HG03558 (cell line): ENCODE results near the gene SRMS.

Experiments used
- ATAC-seq: cut with Tn5 transposase; IDR thresholded peaks from one replicate; pipeline ENCODE4 v1.9.1; 2021; ENCODE audit warnings: moderate number of reproducible peaks; ENCODE audit not compliant: unreplicated experiment; ENCODE audit errors: extremely low read depth

Gene SRMS

DNA sequence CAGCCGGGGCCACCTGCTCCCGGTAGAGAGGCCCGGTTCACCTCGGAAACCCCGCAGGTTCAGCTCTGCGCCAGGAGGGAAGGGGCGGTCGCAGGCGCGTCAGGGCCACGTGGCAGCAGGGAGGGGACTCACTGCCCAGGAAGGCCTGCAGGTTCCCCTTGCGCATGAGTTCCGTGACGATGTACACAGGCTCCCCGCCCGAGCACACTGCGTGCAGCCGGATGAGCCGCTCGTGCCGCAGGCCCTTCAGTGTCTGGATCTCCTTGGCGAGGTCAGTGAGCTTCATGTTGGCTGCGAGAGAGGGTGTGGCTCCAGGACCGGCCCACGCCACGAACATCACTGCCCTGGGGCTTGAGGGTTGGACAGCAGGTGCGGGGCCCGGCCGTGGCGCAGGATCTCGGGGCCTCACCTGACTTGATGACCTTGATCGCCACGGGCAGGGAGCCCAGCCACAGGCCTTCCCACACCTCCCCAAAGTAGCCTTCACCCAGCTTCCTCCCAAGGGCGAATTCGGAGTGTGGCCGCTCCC, 5.5 kb downstream of the SRMS start:
- ATAC-seq, result no peak

DNA sequence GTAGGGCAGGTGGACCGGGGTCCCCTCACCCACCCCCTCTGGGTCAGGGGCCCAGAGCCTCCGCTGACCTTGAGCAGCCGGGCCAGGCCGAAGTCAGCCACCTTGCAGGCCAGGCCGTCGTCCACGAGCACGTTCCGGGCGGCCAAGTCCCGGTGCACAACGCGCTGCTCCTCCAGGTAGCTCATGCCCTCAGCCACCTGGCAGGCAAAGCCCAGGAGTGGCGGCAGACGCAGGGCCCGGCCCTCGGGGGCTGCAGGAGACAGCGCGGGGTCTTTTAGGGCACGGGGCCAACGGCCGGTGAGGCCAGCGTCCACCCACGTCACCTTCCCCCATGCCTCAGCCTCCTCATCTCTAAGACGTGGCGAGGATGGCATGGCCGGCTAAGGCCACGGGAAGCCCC, 6.2 kb downstream of the SRMS start:
- ATAC-seq, result no peak

DNA sequence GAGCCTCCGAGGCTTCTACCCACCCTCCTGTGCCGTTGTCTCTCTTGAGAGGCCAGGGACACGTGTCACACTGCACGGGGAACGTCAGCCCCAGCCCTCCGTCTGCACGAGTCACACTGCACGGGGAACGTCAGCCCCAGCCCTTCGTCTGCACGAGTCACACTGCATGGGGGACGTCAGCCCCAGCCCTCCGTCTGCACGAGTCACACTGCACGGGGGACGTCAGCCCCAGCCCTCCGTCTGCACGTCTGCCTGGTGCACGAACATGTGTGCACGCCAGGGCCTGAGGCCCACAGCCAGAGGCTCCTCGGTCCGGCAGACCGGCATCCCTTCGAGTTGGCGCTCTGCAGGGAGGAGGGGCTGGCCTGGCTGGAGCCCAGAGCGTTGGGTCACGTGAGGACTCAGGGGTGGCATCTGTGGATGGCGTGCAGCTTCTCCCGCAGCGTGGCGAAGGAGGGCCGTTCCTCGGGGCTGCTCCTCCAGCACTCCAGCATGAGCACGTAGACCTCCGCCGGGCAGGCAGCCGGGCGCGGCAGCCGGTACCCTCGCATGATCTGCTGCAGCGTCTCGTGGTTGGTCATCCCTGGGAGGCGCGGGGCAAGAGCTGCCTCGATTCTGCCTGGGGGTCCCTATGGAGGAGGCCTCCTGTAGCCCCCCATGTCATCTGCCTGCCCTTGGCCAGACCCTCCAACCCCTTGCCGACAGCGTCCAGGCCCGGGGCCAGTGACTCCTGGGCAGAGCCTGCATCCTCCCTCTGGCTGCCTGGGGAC, 6.9 kb downstream of the SRMS start:
- ATAC-seq, result no peak

DNA sequence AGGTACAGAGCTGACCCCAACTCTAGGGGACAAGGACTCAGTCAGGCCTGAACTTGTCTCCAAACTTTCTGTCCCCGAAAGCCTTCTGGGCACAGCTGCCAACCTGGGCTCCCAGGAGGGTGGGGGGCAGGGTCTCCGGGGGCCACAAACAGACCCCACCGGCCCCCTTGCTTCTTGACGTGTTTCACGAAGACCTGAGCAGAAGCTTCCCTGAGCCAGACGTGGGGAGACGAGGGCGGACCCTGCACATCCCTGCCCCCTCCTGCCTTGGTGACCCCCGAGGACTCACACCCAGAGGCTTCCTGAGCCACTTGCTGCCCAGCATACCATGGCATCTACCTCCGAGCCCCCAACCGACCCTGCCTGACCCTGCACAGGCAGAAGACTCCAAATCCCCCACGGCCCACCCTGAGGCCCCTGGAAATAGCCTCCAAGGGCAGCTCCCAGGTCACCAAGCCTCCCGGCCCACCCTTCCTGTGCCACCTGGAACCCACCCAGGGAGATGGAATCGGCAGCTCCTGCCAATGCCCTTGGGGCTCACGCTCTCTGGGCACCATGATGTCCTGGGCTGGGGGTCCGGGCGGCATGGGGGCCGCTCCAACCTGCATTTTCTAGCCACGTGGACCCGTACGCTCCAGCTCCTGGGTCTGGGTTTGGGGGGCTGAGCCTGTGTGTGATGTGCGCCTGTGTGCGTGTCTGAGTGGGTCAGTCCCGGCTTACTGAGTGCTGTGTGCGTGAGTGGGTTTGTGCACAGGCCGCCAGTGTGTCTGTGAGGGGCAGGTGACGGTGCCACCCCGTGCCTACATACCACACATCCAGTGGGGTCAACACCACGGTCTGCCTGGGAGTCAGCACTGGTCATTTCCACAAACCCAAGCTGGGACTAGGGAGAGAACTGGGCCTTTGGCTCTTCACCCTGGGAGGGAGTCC, 7.8 kb downstream of the SRMS start:
- ATAC-seq, result no peak

DNA sequence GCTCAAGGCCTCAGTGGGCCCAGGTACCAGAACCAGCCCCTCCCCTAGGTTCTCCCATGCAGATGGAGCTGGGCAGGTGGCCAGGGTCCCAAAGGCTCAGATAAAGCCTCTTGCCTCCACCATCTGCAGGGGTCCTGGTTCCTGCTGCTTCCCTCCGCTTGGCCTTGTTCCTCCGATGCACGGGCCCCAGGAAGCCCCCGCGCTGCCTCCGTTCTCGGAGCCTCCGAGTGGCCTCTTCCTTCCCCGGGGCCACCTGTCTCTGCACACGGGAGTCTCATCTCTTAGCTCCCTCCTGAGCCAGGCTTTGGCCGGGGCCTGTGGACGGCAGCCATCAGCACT, 8.5 kb downstream of the SRMS start:
- no peak for ATAC-seq

DNA sequence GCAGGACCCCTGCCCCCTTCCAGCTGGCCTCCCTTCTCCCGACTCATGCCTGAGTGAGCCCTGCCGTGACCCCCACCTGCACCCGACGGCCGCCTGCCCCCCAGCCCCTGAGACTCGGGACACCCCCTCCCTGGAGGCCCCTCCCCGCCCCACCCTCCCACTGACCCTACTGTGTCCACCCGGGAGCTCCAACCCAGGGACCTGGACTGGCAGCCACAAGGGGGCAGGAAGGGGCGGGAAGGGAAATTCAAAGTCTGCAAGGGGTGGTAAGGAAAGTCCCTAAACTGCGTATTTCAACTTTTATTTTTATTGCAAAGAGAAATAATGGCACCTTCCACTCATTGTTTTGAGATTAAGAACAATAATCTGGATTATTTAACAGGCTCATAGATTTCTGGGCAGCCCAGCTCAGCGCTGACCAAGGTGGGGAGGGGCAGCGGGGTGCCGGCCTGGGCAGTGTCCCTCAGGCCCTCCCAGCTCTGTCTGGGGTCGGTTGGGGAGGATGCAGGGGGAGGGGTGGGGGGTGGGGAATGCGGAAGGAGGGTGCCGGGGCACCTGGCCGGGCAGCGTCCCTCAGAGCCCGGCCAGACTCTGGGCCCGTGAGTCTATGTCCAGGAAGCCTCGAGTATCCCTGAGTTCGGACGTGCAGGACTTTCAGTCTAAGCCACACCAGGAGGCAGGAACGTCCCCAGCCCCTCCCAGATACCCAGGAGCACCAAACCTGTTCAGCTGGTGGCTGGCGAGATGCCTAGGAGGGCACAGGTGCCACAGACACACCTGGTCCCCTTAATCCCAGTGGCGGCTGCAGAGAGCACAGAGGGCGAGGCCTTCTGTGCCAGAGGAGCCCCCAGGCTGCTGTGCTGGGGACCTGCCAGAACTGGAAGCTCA, 9.1 kb downstream of the SRMS start:
- no peak for ATAC-seq

DNA sequence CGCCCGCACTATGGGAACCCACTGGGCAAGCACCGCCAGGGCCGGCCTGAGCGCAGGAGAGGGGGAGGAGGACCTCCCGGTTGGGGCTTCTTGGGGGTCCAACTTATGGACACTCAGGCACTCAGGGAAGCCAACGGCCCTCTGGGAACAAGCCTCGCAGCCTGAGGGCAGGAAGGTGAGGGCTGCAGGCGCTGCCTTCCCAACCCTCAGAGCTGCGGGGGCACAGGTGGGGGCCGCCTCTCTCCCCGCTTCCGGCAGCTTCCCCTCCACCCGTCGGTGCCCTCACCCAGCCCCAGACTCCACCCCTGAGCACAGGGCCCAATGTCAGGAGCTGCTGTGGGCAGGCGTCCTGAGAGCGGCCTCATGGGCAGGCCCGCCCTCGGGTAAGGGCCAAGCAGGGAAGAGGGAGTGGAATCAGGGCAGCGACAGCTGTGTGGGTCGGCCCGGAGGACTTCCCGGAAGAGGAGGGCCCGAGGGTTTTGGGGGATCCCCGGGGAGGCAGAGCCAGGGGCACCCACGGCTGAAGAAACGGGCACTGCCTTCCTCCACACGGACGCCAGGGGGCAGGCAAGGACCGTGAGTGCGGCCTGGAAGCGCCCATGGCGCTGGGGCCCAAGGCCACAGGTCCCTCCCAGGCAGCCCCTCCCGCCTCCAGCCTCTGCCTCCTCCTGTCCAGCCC, 9.9 kb downstream of the SRMS start:
- peak; percentile 64 for ATAC-seq

DNA sequence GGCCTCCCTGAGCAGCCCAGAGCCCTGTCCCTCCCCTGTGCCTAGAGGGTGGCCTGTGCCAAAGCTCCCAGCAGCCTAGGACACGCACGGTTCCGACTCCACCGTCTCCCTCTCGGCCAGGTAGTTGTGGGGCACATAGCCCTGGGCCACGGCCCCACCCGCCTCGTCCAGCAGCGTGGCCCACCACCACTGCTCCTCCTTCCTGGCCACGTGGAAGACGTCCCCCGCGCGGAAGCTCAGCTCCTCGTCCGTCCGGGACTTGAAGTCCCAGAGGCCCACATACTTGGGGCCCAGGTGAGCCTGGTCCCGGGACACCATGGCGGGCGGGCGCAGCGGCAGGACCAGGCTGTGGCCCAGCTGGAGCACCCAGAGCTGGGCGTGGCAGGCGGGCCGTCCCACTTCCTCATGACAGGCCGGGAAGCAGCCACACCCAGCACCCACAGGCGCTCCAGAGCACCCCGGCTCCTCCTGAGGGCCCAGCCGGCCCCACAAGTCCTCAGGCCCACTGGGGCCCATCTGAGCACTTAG, 10.5 kb downstream of the SRMS start, which contains the start of gene PTK6:
Gene PTK6 (minus strand): TSS at position 380 of the 528 bp plus-strand sequence. CDS start 62 bp downstream, at position 318.
- ATAC-seq, result no peak

DNA sequence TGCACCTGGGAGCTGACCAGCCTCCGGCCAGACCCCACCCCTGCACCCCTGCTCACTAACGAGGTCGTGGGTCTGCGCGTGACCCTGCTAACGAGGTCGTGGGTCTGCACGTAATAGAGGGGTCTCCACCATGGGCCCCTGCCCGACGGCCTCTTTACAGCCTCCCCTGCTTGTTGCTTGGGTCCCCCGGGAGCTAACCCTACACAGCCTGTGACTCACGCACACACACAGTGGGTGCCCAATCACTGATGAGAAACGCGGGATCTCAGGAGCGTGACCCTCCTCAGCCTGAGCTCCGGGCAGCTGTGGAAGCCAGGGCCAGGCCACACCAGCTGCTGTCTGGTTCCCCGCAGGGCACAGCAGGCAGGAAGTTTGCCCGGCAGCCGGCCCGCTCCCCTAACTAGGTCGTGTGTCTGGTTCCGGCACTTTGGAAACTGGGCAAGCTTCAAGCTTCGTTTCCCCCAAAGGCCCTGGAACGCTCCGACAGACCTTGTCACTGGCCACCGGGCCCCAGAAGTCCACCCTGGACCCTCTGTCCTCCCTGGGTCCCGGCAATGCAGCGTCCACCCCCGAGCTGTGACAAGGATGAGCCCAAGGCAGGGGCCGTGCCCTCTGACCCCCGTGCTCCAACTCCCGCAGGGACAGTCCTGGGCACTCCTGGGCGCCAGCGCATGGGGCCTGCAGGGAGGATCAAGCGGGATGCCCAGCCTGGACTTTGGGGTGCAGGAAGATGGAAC, 11.1 kb downstream of the SRMS start:
- ATAC-seq, result no peak

DNA sequence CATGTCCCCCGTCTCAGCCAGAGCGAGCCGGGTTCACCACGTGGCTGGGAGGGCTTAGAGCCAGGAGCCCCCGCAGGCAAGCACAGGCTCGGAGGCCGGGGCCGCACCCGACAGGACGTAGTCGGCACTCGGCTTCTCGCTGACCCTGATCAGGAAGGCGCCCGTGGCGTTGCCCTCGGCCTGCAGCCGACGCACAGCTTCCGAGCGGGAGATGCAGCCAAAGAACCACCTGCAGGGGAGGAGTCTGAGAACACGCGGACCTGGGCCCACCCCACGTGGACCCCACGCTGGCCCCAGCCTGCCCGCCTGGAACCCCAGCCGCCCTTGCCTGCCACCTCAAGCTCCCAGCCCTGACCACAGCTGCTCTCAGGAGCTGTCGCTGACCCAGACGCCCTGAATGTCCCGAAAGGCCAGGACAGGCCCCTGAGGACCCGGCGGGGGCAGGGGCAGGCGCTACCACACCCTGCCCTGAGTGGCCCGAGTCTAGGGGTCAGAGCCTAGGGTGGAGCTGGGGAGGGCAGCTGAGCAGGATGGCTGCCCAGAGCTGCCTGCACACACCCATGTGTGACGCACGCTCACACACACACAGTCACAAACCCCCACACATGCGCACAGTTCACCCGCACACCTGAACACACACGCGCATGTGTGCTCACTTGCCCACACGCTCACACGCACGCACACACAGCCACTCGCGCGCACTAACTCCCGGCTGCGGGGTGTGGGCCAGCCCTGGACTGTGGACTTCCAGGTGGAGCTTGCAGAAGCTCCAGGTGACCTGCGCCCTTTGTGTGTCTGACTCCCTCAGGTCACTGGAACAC, 12.5 kb downstream of the SRMS start:
- no peak for ATAC-seq

DNA sequence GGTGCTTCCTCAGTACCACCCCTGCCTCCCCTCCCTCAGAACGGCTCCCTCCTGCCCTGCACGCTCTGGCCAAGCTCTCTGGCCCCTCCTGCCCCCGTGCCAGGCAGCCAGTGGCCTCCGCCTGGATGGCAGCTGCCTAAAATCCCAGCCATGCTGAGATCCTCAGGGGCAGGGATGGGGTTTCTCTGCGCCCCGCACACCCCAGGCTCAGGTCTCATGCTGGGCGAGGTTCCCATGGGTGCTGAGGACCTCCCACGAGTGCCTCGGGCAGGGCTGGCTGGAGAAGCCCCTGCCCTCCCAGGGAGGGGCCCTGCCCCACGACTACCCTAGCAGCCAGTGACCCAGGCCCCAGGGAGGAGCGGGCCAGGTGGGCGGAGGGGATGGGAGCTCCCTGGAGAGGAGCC, 13.1 kb downstream of the SRMS start:
- ATAC-seq, result no peak

DNA sequence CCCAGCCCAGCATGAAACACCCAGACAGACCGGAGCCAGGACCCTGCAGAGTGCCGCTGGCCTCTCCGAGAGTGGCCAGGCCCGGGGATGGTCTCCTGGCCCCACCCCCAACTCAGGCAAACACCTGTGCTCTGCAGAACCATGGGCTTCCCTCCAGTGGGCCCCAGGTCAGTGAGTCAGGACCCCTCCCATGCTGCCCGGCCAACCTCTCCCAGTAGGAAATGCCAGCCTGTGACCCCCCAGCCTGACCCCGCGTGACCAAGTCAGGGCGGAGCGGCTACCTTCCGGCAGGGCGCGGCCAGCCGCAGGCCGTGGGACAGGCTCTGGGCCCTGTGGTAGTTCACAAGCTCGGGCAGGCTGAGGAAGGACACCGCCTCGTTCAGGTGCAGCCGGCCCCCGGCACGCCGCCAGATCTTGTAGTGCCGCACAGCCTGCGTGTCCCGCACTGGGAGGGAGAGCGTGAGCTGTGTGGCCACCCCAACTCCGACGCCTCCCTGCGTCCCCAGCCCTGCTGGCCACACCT, 13.6 kb downstream of the SRMS start:
- ATAC-seq, result no peak

DNA sequence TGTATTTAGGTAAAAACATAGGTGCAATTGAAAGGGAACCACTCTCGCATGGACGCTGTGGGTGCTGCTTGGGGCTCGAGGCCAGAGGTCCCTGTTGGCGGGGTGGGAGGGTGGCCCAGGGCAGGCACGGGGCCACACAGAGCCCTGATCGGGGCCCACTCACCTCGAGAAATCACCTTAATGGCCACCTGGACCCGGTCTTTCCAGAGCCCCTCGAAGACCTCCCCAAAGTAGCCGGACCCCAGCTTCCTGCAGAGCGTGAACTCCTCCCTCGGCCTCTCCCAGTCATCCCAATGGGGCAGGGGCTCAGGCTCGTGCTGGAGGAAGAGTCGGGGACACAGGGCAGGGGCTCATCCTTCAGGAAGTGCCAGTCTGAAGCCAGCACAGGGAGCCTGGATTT, 14.2 kb downstream of the SRMS start:
- no peak for ATAC-seq

DNA sequence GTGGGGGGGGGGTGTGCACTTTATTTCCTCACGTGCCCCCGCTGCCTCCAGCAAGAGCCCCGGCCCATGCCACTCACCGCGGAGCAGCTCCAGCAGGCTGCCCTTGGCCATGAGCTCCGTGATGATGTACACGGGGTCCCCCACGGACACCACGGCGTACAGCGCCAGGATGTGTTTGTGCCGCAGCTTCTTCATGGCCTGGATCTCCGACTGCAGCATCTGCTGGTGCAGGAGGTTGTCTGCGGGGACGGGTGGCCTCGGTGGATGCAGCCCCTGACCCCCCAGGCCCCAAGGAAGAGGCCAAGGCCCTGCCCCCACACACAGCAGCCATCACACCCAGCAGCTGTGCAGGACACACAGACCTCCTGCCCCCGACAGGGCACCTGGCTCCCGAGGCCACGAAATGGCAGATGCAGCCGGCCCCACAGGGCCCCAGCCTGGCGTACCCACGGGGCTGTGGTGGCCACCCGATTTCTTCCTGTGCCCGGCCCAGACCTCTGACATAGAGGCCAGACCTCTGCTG, 15.0 kb downstream of the SRMS start:
- no peak for ATAC-seq

DNA sequence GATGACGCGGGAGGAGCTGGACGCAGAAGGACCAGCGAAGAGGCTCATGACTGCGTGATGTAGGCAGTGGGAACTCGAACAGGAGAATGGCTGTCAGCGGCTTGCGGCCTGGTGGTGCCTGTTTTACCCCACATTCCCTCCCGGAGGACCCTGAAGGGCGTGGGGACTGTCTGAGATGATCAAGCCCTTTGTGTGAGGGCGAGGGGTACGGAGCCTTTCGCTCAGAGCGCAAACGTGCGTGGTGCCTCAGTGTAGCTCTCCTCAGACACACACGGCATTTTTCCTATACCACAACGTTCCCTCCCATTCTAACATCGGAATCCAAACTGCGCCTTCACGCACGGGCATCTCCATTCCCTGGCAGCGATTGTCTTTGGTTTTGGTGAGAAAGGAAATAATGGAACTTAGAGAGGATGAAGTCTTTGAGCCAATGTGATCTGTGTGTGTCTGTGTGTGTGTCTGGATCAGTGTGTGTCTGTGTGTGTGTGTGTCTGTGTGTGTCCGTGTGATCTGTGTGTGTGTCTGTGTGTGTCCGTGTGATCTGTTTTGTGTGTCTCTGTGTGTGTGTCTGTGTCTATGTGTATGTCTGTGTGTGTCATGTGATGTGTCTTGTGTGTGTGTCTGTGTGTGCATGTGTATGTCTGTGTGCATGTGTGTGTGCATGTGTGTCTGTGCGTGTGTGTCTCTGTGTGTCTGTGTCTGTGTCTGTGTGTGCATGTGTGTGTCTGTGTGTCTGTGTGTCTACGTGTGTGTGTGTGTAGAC, 15.7 kb downstream of the SRMS start:
- ATAC-seq, result no peak

DNA sequence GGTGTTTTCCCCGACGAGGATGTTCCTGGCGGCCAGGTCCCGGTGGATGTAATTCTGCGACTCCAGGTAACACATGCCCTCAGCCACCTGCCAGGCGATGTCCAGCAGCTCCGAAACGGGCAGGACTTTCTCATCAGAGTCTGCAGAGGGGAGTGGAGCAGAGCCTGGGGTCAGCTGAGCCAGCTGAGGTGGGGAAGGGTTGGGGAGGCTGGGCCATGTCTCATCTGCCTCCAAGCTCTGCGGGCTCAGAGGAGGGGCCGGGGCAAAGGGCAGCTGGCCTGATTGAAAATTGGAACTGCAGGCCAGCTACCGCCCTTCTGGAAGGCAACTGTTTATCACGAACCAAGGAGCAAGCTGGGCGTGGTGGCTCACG, 16.8 kb downstream of the SRMS start:
- no peak for ATAC-seq
